ELF-1 (cell line): ENCODE data around the gene VWA5A.

Experiments
- DNase-seq: peaks from one replicate; pipeline ENCODE4 v3.0.0-alpha.2; 2016; ENCODE audit warnings: low read depth, low spot score

VWA5A gene, protein sequence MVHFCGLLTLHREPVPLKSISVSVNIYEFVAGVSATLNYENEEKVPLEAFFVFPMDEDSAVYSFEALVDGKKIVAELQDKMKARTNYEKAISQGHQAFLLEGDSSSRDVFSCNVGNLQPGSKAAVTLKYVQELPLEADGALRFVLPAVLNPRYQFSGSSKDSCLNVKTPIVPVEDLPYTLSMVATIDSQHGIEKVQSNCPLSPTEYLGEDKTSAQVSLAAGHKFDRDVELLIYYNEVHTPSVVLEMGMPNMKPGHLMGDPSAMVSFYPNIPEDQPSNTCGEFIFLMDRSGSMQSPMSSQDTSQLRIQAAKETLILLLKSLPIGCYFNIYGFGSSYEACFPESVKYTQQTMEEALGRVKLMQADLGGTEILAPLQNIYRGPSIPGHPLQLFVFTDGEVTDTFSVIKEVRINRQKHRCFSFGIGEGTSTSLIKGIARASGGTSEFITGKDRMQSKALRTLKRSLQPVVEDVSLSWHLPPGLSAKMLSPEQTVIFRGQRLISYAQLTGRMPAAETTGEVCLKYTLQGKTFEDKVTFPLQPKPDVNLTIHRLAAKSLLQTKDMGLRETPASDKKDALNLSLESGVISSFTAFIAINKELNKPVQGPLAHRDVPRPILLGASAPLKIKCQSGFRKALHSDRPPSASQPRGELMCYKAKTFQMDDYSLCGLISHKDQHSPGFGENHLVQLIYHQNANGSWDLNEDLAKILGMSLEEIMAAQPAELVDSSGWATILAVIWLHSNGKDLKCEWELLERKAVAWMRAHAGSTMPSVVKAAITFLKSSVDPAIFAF

GRCh38 chr11:124114942-124115781 lies at the start of gene VWA5A:
VWA5A (plus strand) TSS chr11:124115450; CDS start chr11:124117512, 2,062 bp downstream.
- peak; percentile 84 for DNase-seq

DNA sequence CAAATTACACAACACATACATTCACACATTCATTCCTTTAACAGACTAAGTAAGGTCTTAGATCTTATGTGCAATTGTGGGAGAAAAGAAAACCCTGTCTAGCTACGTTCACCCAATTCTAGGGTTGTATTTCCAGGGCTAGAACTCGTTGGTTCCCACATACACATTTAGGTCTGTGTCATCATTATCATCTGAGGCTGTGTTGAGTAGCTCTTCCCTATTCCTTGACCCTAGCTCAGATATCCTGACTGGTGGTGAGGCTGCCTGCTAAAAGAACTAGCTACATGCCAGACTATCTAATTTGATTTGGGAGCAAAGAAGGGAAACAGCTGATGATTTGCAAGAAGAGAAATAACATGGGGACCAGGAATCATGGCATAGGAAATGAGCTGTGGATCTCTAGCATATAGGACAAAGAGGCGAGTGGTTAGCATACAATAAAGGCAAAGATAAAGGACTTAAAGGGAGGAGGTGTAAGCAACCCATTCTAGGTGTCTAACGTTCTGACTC lies 46.6 kb upstream of the VWA5A start:
- no peak for DNase-seq

DNA sequence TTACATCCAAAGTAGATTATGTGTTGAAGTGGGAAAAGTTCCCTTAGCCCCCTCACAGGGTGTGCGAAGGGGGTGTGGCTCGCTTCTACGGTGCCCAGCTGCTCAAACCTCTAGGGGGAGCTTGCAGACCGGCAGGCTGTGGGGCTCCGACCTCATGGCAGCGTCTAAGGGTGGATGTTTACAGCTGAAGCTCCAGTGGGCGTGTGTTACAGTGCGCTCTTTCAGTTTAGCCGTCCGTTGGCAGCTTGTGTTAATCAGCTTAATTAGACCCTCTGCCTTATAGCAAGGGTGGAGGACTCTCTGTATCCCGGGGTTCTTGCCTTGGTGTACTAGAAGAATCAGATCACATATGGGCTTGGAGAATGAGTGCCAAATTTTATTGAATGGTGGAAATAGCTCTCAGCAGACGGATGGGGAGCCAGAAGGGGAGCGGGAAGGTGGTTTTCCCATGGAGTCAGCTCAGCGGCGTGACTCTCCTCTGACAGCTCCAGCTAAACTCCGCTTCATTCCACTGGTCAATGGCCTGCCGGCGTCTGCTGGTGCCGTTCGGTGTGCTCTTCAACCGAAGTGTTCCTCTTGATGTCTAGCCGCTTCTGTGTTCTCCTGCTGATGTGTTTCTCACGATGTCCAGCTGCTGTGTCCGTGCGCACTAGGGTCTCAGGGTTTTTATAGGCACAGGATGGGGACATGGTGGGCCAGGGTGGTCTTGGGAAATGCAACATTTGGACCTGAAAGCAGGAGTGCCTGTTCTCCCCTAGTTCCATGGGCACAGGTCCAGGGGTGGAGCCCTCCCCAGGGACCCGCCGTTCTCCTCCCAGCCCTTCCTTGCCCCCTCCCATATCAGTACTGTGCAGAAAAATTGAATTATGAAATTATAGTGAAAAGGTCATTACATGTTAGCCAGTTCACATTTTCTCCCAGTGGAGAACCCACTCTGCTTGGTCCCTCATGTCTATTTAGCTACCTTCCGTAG lies 45.5 kb upstream of the VWA5A start:
- peak; percentile 86 for DNase-seq

GRCh38 chr11:124070915-124071622 lies 44.2 kb upstream of the VWA5A start:
- peak; percentile 77 for DNase-seq

- DNase-seq, result no peak
These were observed 43.7 kb upstream of the VWA5A start for GRCh38 chr11:124071623-124071948.

GRCh38 chr11:124072147-124072546 lies 43.1 kb upstream of the VWA5A start:
- no peak for DNase-seq

GRCh38 chr11:124074554-124074953 lies 40.7 kb upstream of the VWA5A start:
- DNase-seq, result no peak

DNA sequence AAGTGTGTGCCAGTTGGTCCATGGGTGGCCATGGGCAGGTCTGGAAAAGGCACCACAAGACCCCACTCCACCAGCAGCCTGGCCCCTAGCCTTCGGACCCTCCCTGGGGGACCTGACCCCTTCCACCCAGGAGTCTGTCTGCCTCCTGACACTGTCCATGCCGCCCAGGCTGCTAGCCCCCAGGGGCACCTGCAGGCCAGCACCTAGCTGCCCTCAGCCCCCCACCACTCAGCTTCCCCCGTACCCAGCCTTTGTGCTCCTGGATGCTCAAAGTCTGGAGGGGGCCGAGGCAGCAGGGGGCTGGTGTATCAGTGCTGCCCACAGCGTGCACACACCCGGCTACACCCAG lies 39.8 kb upstream of the VWA5A start:
- DNase-seq, result no peak

DNA sequence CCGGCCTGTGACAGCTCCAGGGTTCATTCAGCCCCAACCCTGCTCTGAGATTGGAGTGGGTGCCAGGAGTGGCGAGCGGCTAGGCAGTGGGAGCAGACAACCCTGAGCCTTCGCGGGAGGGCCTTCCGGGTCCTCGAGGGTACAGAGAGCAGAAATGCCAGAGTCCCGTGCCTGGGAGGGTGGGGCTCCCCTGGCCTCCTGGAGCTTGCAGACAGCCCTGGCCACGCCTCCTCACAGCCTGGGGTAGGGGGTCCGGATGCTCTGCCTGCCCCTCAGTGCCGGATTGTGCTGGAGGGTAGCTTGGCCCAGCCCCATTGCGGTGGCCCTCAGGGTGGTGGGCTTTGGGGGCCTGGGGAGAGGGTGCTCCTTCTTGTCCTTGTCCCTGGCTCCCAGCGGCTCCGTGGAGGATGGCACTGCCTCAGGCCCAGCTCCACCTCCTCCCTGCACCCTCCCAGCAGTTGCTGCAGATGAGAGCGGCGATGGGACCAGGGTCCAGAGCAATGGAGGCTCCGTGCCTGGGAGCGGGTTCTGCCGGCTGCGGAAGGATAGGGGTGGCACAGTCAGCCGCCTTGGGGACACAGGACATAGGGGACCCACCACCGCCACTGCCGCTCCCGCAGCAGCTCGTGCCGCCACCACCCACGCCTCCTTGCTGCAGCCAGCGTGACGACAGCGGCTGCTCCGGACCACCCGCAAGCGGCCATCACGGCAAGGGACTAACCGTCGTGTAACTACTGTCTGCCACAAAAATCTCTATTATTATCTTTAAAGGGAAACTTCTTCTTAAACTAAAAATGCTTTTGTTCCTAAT lies 39.2 kb upstream of the VWA5A start:
- peak; percentile 45 for DNase-seq

DNA sequence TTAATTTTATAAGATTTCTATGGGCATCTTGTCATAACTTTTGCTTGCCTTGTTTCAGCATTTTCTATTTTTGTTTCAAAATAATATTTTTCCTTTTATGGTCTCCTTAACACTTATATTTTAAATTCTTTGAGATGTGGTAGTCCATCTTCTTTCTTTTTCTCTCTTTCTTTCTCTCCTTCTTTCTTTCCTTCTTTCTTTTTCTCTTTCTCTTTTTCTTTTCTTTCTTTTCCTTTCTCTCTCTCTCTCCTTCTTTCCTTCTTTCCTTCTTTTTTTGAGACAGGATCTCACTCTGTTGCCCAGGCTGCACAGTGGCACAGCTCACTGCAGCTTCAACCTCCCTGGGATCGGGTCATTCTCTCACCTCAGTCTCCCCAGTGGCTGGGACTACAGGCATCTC lies 38.0 kb upstream of the VWA5A start:
- no peak for DNase-seq

DNA sequence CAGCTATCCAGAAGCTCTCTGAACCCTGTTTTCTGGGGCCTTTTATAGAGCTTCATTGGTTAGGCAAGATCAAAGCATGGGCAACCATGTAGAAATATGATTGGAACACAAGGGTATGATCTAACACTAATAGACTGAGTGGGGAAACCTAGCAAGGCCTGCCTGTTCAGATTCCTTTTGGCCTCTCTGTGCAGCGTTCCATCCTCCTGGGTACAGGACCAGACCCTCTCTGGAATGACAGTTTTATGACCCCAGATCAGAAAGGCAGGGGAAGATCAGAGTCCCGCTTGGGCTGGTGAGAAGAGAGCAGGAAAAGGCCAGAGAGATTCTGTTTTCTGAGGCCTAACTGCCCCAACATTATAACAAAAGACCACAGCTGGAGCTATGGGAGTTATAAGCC lies 36.7 kb upstream of the VWA5A start:
- DNase-seq, result peak; percentile 68

- no peak for DNase-seq
These were observed 35.5 kb upstream of the VWA5A start for GRCh38 chr11:124079631-124080326.

GRCh38 chr11:124080327-124081001 lies 34.8 kb upstream of the VWA5A start:
- no peak for DNase-seq

DNA sequence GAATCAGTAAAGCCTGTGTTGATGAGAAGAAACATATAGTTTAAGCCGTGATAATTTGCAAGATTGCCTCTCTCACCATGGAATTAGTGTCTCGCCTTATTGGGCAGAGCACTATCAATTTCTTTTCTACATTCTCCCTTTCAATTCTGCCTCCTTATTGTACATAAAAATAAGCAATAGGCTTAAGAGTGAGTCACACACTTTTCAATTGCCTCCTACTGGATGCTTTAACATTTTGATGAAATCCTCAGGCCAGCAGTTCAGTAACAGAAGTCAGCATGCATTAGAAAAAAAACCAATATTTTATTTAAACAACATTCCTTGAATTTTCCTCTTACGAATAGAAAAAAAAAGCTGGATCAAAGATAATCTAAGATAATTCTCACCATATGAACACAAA lies 33.8 kb upstream of the VWA5A start:
- no peak for DNase-seq

GRCh38 chr11:124082371-124082770 lies 32.9 kb upstream of the VWA5A start:
- no peak for DNase-seq

DNA sequence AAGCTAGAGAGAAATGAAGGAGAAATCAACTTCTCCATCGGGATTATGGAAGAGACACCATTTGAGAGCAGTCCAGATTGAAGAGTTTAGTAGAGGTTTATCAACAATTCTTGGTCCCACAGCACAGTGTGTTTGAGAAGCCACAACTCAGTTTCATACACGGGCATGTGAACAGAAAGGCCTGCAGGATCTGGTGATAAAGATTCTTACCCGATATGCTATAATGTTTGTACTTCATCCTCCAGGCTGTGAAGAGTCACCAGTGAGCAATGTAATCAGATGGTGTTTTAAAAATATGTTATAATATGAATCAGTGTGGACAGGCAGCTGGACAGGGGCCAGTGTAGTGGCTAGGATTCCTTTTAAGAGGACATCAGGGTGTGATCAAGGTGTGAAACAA lies 29.7 kb upstream of the VWA5A start:
- no peak for DNase-seq

GRCh38 chr11:124085997-124086846 lies 29.0 kb upstream of the VWA5A start:
- no peak for DNase-seq
